DMS114 treated with DMSO at 0.1 percent for 48 hours (cell line): Measurements from ENCODE around the gene AKAP13.
"Not testable (repeated sequence)": the region's sequence is repeated elsewhere in the genome, so short reads cannot be mapped to it uniquely, and the experiment has no call there.

Experiments
- DNase-seq: peaks from one replicate; lab custom pipeline; 2025; ENCODE audit not compliant: unreplicated experiment; lab: John Stamatoyannopoulos, UW

Gene AKAP13

GRCh38 chr15:85649372-85649771, 269.0 kb downstream of the AKAP13 start:
- DNase-seq, result no peak

GRCh38 chr15:85651548-85651947, 271.1 kb downstream of the AKAP13 start:
- DNase-seq, result no peak

GRCh38 chr15:85652457-85652856, 272.1 kb downstream of the AKAP13 start:
- no peak for DNase-seq

- no peak for DNase-seq
Measured at GRCh38 chr15:85657132-85657531, 276.7 kb downstream of the AKAP13 start.

GRCh38 chr15:85658816-85659215, 278.4 kb downstream of the AKAP13 start:
- no peak for DNase-seq

- no peak for DNase-seq
Measured at GRCh38 chr15:85661859-85662258, 281.5 kb downstream of the AKAP13 start.

- DNase-seq, result not testable (repeated sequence)
Measured at GRCh38 chr15:85665677-85666076, 285.3 kb downstream of the AKAP13 start.

GRCh38 chr15:85667491-85668424, 287.4 kb downstream of the AKAP13 start:
- no peak for DNase-seq

GRCh38 chr15:85671156-85671555, 290.8 kb downstream of the AKAP13 start:
- no peak for DNase-seq

- no peak for DNase-seq
Measured at GRCh38 chr15:85672332-85673084, 292.1 kb downstream of the AKAP13 start.

GRCh38 chr15:85673326-85673725, 292.9 kb downstream of the AKAP13 start:
- no peak for DNase-seq

GRCh38 chr15:85676342-85677098, 296.1 kb downstream of the AKAP13 start:
- DNase-seq, result no peak

- DNase-seq, result no peak
Measured at GRCh38 chr15:85679231-85679630, 298.8 kb downstream of the AKAP13 start.

GRCh38 chr15:85681386-85681785, 301.0 kb downstream of the AKAP13 start:
- no peak for DNase-seq

- DNase-seq, result no peak
Measured at GRCh38 chr15:85684174-85684710, 303.8 kb downstream of the AKAP13 start.

GRCh38 chr15:85685356-85685755, 305.0 kb downstream of the AKAP13 start:
- no peak for DNase-seq

GRCh38 chr15:85687329-85687728, 306.9 kb downstream of the AKAP13 start:
- DNase-seq, result no peak

GRCh38 chr15:85688711-85689110, 308.3 kb downstream of the AKAP13 start:
- no peak for DNase-seq

GRCh38 chr15:85689729-85690128, 309.3 kb downstream of the AKAP13 start:
- DNase-seq, result no peak

GRCh38 chr15:85690561-85691231, 310.3 kb downstream of the AKAP13 start:
- DNase-seq, result no peak
